Stomach smooth muscle (tissue), 2 donors: ENCODE data around the gene BCAS1.
A peak's percentile ranks its signal among the peaks of the same experiment; 100 is the strongest.

ENCODE experiments used
- H3K27ac ChIP-seq: one replicate; pipeline ENCODE4 v1.7.0; 2013; ENCODE audit warnings: mild to moderate bottlenecking, low read length, inconsistent platforms
- H3K27me3 ChIP-seq, 2 donors: one replicate each; pipeline ENCODE4 v1.7.0; 2013; ENCODE audit warnings: low read length in 2 of 2; ENCODE audit not compliant: insufficient read depth in 2 of 2, control insufficient read depth in 1 of 2
- H3K36me3 ChIP-seq, 2 donors: one replicate each; pipeline ENCODE4 v1.7.0; 2013; ENCODE audit warnings: low read length in 2 of 2; ENCODE audit not compliant: control insufficient read depth in 2 of 2, insufficient read depth in 2 of 2
- H3K4me1 ChIP-seq: one replicate; pipeline ENCODE4 v1.7.0; 2013; ENCODE audit warnings: low read length; ENCODE audit not compliant: control insufficient read depth, insufficient read depth
- H3K4me3 ChIP-seq, 2 donors: one replicate each; pipeline ENCODE4 v1.7.0; 2013; ENCODE audit warnings: low read length in 2 of 2
- H3K9ac ChIP-seq, 2 donors: one replicate each; pipeline ENCODE4 v1.7.0; 2013; ENCODE audit warnings: low read length in 2 of 2, mild to moderate bottlenecking in 1 of 2
- H3K9me3 ChIP-seq, 2 donors: one replicate each; pipeline ENCODE4 v1.7.0; 2013; ENCODE audit warnings: low read length in 2 of 2; ENCODE audit not compliant: control insufficient read depth in 2 of 2
- donor health status: healthy.
- donor health status: Pancreatic carcinoma.

The BCAS1 gene

GRCh38 chr20:53926428-53927028 is 143.9 kb downstream of the BCAS1 start:
- Histone ChIP-seq H3K36me3 (no peaks in the 10 kb centered on the region), H3K9me3 (no peaks in the 10 kb centered on the region), H3K4me1 (no peaks in the 10 kb centered on the region), H3K27me3 (no peaks in the 10 kb centered on the region), H3K9ac (no peak overlapping the region), H3K4me3 (no peak overlapping the region), H3K27ac (no peak overlapping the region)

- no peaks in the 10 kb centered on the region for H3K4me1 ChIP-seq
- no peaks in the 10 kb centered on the region for H3K9me3 ChIP-seq
- H3K9ac ChIP-seq = no peak overlapping the region
- no peak overlapping the region for H3K4me3 ChIP-seq
- no peaks in the 10 kb centered on the region for H3K36me3 ChIP-seq
- H3K27ac ChIP-seq = no peak overlapping the region
- H3K27me3 ChIP-seq = no peaks in the 10 kb centered on the region
These were observed 144.6 kb downstream of the BCAS1 start for GRCh38 chr20:53925651-53926401.

GRCh38 chr20:53923566-53924369 is 146.6 kb downstream of the BCAS1 start:
- Histone ChIP-seq H3K27ac (no peak overlapping the region), H3K9me3 (no peaks in the 10 kb centered on the region), H3K36me3 (no peaks in the 10 kb centered on the region), H3K27me3 (no peaks in the 10 kb centered on the region), H3K9ac (no peak overlapping the region), H3K4me1 (no peaks in the 10 kb centered on the region), H3K4me3 (no peak overlapping the region)

GRCh38 chr20:53922901-53923314 is 147.5 kb downstream of the BCAS1 start:
- no peaks in the 10 kb centered on the region for H3K36me3 ChIP-seq
- H3K27me3 ChIP-seq = no peaks in the 10 kb centered on the region
- no peak overlapping the region for H3K9ac ChIP-seq
- H3K4me3 ChIP-seq = no peak overlapping the region
- H3K27ac ChIP-seq = no peak overlapping the region
- no peaks in the 10 kb centered on the region for H3K9me3 ChIP-seq
- peaks cover 1% of the 10 kb centered on the region for H3K4me1 ChIP-seq

- Histone ChIP-seq H3K9me3 (no peaks in the 10 kb centered on the region), H3K27me3 (no peaks in the 10 kb centered on the region), H3K27ac (no peak overlapping the region), H3K4me1 (peaks cover 12% of the 10 kb centered on the region), H3K4me3 (no peak overlapping the region), H3K36me3 (no peaks in the 10 kb centered on the region), H3K9ac (no peak overlapping the region)
These were observed 148.9 kb downstream of the BCAS1 start for GRCh38 chr20:53921443-53921973.

GRCh38 chr20:53920647-53921245 is 149.6 kb downstream of the BCAS1 start:
- Histone ChIP-seq H3K4me3 (no peak overlapping the region), H3K4me1 (peaks cover 15% of the 10 kb centered on the region), H3K9me3 (no peaks in the 10 kb centered on the region), H3K36me3 (no peaks in the 10 kb centered on the region), H3K9ac (no peak overlapping the region), H3K27ac (no peak overlapping the region), H3K27me3 (no peaks in the 10 kb centered on the region)

GRCh38 chr20:53919886-53920285 is 150.5 kb downstream of the BCAS1 start:
- H3K27ac ChIP-seq = no peak overlapping the region
- peaks cover 20% of the 10 kb centered on the region for H3K4me1 ChIP-seq
- H3K9me3 ChIP-seq = no peaks in the 10 kb centered on the region
- H3K9ac ChIP-seq = no peak overlapping the region
- no peak overlapping the region for H3K4me3 ChIP-seq
- H3K27me3 ChIP-seq = no peaks in the 10 kb centered on the region
- H3K36me3 ChIP-seq = no peaks in the 10 kb centered on the region

GRCh38 chr20:53918949-53919361 is 151.4 kb downstream of the BCAS1 start:
- Histone ChIP-seq H3K4me1 (peaks cover 25% of the 10 kb centered on the region), H3K9ac (no peak overlapping the region), H3K27ac (no peak overlapping the region), H3K9me3 (no peaks in the 10 kb centered on the region), H3K4me3 (no peak overlapping the region), H3K36me3 (no peaks in the 10 kb centered on the region), H3K27me3 (no peaks in the 10 kb centered on the region)

GRCh38 chr20:53918020-53918311 is 152.4 kb downstream of the BCAS1 start:
- H3K4me3 ChIP-seq = no peak overlapping the region
- no peaks in the 10 kb centered on the region for H3K36me3 ChIP-seq
- peaks cover 25% of the 10 kb centered on the region for H3K4me1 ChIP-seq
- H3K27ac ChIP-seq = peak overlapping the region; percentile 80
- H3K27me3 ChIP-seq = no peaks in the 10 kb centered on the region
- H3K9ac ChIP-seq = no peak overlapping the region
- H3K9me3 ChIP-seq = no peaks in the 10 kb centered on the region

GRCh38 chr20:53917145-53918019 is 153.0 kb downstream of the BCAS1 start:
- Histone ChIP-seq H3K9me3 (no peaks in the 10 kb centered on the region), H3K36me3 (no peaks in the 10 kb centered on the region), H3K27me3 (no peaks in the 10 kb centered on the region), H3K4me1 (peaks cover 25% of the 10 kb centered on the region), H3K27ac (peak overlapping the region; percentile 80), H3K4me3 (peak overlapping the region in 1 of 2 donors; percentile 22), H3K9ac (peak overlapping the region; percentile 29 to 39)
